ENCODE results near the gene DUS1L.
A peak's percentile ranks its signal among the peaks of the same experiment; 100 is the strongest.

Gene DUS1L

GRCh38 chr17:82106688-82107305, 41.2 kb upstream of the DUS1L start:
- H3K4me3 ChIP-seq (ENCODE audit: low read depth, low read length): peak overlapping the region; percentile 63
- TF ChIP-seq, protein P1, sequence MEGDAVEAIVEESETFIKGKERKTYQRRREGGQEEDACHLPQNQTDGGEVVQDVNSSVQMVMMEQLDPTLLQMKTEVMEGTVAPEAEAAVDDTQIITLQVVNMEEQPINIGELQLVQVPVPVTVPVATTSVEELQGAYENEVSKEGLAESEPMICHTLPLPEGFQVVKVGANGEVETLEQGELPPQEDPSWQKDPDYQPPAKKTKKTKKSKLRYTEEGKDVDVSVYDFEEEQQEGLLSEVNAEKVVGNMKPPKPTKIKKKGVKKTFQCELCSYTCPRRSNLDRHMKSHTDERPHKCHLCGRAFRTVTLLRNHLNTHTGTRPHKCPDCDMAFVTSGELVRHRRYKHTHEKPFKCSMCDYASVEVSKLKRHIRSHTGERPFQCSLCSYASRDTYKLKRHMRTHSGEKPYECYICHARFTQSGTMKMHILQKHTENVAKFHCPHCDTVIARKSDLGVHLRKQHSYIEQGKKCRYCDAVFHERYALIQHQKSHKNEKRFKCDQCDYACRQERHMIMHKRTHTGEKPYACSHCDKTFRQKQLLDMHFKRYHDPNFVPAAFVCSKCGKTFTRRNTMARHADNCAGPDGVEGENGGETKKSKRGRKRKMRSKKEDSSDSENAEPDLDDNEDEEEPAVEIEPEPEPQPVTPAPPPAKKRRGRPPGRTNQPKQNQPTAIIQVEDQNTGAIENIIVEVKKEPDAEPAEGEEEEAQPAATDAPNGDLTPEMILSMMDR (IDR thresholded peaks at IDR 0.05; ENCODE audit: low read depth, low read length, missing control alignments): no peak
- no peak for DNase-seq (ENCODE audit: low read depth)

DNA sequence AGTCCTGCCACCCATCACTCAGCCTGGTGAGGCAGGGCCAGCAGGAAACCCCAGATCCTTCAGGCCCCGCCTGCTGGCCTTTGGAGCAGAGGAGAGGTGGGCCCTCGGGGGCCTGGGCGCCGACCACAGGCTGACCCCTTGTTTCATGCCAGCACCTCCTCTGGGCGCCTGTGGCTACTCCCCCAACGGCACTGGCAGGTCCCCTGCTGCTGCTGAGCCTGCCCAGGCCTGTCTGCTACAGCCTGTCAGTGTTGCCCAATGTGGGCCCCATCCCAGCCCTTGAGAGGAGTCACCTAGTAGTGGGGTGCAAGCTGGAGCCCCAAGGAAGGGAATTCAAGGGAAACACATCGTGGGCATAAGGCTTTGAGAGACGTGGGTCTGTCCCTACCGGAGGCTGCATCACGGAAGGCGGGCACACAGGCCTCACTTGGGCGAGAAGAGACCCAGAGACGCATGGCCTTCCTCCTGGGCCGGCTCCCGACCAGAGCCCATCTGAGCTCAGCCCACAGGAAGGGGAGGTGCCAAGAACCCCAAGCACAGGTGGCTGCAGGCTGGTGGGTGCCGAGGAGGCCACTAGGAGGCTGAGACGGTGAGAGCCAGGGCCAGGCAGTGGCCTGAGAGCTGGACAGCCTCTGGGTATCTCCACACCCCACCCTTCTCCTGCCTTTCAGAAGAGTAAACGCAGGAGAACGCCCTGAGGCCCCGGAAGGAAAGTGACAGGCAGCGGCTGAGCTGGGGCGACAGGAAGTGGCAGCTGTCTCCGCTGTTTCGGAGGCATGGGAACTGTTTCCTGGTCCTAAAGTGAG, 40.5 kb upstream of the DUS1L start:
- peak; percentile 53 for DNase-seq (ENCODE audit: low read depth)
- TF ChIP-seq, protein P1 (IDR thresholded peaks at IDR 0.05; ENCODE audit: low read depth, low read length, missing control alignments): peak; percentile 63
- H3K4me3 ChIP-seq (ENCODE audit: low read depth, low read length): peak overlapping the region; percentile 63

GRCh38 chr17:82105417-82105881, 39.8 kb upstream of the DUS1L start:
- TF ChIP-seq, protein P1 (IDR thresholded peaks at IDR 0.05; ENCODE audit: low read depth, low read length, missing control alignments): no peak
- H3K4me3 ChIP-seq (ENCODE audit: low read depth, low read length): peak overlapping the region; percentile 63
- no peak for DNase-seq (ENCODE audit: low read depth)

- DNase-seq (ENCODE audit: low read depth): no peak
- TF ChIP-seq, protein P1 (IDR thresholded peaks at IDR 0.05; ENCODE audit: low read depth, low read length, missing control alignments): no peak
- H3K4me3 ChIP-seq (ENCODE audit: low read depth, low read length): peak overlapping the region; percentile 63; the same call in 1 of the 2 replicates
These were observed 39.3 kb upstream of the DUS1L start for GRCh38 chr17:82104797-82105416.

- H3K4me3 ChIP-seq (ENCODE audit: low read depth, low read length): no peak overlapping the region
- no peak for DNase-seq (ENCODE audit: low read depth)
- TF ChIP-seq, protein P1 (IDR thresholded peaks at IDR 0.05; ENCODE audit: low read depth, low read length, missing control alignments): no peak
These were observed 38.2 kb upstream of the DUS1L start for GRCh38 chr17:82103553-82104451.
